PC-9 (cell line): ENCODE results near the gene GLCE. TPM values are rescaled to one million over a fixed set of nuclear protein-coding genes. Genes with fewer than 3 reads are reported as not detected.

Experiments
- Bru-seq: library from RNA; stranded (reverse); fragments of 400-500 nt; gene quantifications from one replicate; lab custom pipeline; 2021; lab: Mats Ljungman, UMichigan
- BruChase-seq, 2 experiments: library from RNA; stranded (reverse); fragments of 400-500 nt; gene quantifications; one replicate each; lab custom pipeline; 2021; lab: Mats Ljungman, UMichigan
- BruUV-seq: library from RNA; stranded (reverse); fragments of 400-500 nt; replicated peaks from 2 replicates; lab custom pipeline; 2021; lab: Mats Ljungman, UMichigan
- CTCF ChIA-PET: fragments of 300-600 bp; sonication (Branson Sonifier 250); formaldehyde crosslinking; loops from one replicate; lab custom pipeline; 2022; ENCODE audit warnings: antibody characterized with exemption; lab: Charles Lee
- POLR2A ChIA-PET: fragments of 300-600 bp; sonication (Branson Sonifier 250); formaldehyde crosslinking; loops from one replicate; lab custom pipeline; 2022; ENCODE audit warnings: antibody characterized with exemption; ENCODE audit not compliant: unreplicated experiment; lab: Charles Lee
- DNase-seq, 2 experiments: peaks; one replicate each; pipeline versions ENCODE4 v3.0.0 to v3.0.0-alpha.2; 2015 to 2022; ENCODE audit warnings: mixed read lengths in 1 of 2
- H2AFZ ChIP-seq: fragments of 200-600 bp; sonication (generic); 2 replicates; pipeline ENCODE4 v1.8.1; 2017; ENCODE audit warnings: antibody characterized with exemption
- H3F3A ChIP-seq: fragments of 200-600 bp; sonication (generic); 2 replicates; pipeline ENCODE4 v1.8.1; 2017; ENCODE audit warnings: antibody characterized with exemption, mild to moderate bottlenecking, low read depth; ENCODE audit not compliant: insufficient read depth
- H3K27ac ChIP-seq: fragments of 200-600 bp; sonication (generic); 2 replicates; pipeline ENCODE4 v1.6.1; 2016; ENCODE audit warnings: mixed run types
- H3K27me3 ChIP-seq: fragments of 200-600 bp; sonication (generic); 2 replicates; pipeline ENCODE4 v1.6.1; 2016; ENCODE audit warnings: low read depth, mixed run types; ENCODE audit not compliant: insufficient read depth
- H3K36me3 ChIP-seq: fragments of 200-600 bp; sonication (generic); 2 replicates; pipeline ENCODE4 v1.6.1; 2016; ENCODE audit warnings: low read depth, mixed run types
- H3K4me1 ChIP-seq: fragments of 200-600 bp; sonication (generic); replicated peaks from 2 replicates; pipeline ENCODE4 v1.6.1; 2016; ENCODE audit warnings: mixed run types; ENCODE audit not compliant: insufficient read depth
- H3K4me2 ChIP-seq: fragments of 200-600 bp; sonication (generic); 2 replicates; pipeline ENCODE4 v1.6.1; 2017; ENCODE audit warnings: mixed run types
- H3K4me3 ChIP-seq: fragments of 200-600 bp; sonication (generic); 2 replicates; pipeline ENCODE4 v1.6.1; 2016; ENCODE audit warnings: mixed run types
- H3K79me2 ChIP-seq: fragments of 200-600 bp; sonication (generic); 2 replicates; pipeline ENCODE4 v1.6.1; 2017; ENCODE audit warnings: low read depth, mixed run types
- H3K9me2 ChIP-seq: fragments of 200-600 bp; sonication (generic); 2 replicates; pipeline ENCODE4 v1.8.1; 2017; ENCODE audit warnings: mild to moderate bottlenecking; ENCODE audit not compliant: insufficient read depth
- H3K9me3 ChIP-seq: fragments of 200-600 bp; sonication (generic); 2 replicates; pipeline ENCODE4 v1.8.1; 2016; ENCODE audit warnings: low read depth; ENCODE audit not compliant: insufficient read depth
- H4K20me1 ChIP-seq: fragments of 200-600 bp; sonication (generic); 2 replicates; pipeline ENCODE4 v1.8.1; 2017; ENCODE audit not compliant: insufficient read depth
- CTCF ChIP-seq: fragments of 200-600 bp; sonication (generic); conservative IDR thresholded peaks from 2 replicates; pipeline ENCODE4 v1.6.1; 2017; ENCODE audit warnings: mixed run types, antibody characterized with exemption, mild to moderate bottlenecking, moderate library complexity
- EZH2 ChIP-seq: fragments of 200-600 bp; sonication (generic); IDR thresholded peaks from 2 replicates; pipeline ENCODE4 v1.8.0; 2017; ENCODE audit warnings: antibody characterized with exemption, low read depth
- intact Hi-C: fragments of 100-400 bp; cut with micrococcal nuclease; formaldehyde crosslinking; loops from one replicate; pipeline ENCODE4 v1.10.0; 2022; ENCODE audit not compliant: unreplicated experiment
- long read RNA-seq: library from polyadenylated mRNA; stranded (forward); transcript quantifications from one replicate; pipeline ENCODE4 v2.0.0, GENCODE V29; 2022
- total RNA-seq: library from RNA; stranded (reverse); gene quantifications from 2 replicates; pipeline ENCODE4 v1.2.3, GENCODE V29; 2021

The GLCE gene
- total RNA-seq (24.7 and 31.3 TPM in 2 replicates), Bru-seq, nascent RNA (percentile 73 among the genes with signal in this experiment), BruChase-seq, experiment 1, labeled RNA remaining after a 2-hour chase (percentile 74 among the genes with signal in this experiment), BruChase-seq, experiment 2, labeled RNA remaining after a 6-hour chase (percentile 71 among the genes with signal in this experiment)
- long read RNA-seq, full-length matches to known transcripts = 18 of 45 reads
- long read RNA-seq, partial matches to known transcripts = 1 of 45 reads
- long read RNA-seq, other reads (novel, unspliced or antisense) = 26 of 45 reads

- Histone ChIP-seq H3F3A (peaks cover 6% of the 10 kb centered on the region; the same call in 1 of the 2 replicates), H3K9me2 (no peaks in the 10 kb centered on the region; the same call in 1 of the 2 replicates), H3K36me3 (no peaks in the 10 kb centered on the region), H3K4me3 (peak within 1 kb of the TSS; percentile 88), H3K79me2 (peaks cover 45% of the 10 kb centered on the region), H3K27me3 (no peaks in the 10 kb centered on the region), H3K4me1 (peaks cover 20% of the 10 kb centered on the region), H3K4me2 (peak within 1 kb of the TSS; percentile 92), H2AFZ (peak within 1 kb of the TSS; percentile 95), H3K27ac (peak within 1 kb of the TSS; percentile 67), H3K9me3 (no peaks in the 10 kb centered on the region), H4K20me1 (peaks cover 7% of the 10 kb centered on the region; the same call in 1 of the 2 replicates)
- TF ChIP-seq CTCF (no peak), EZH2 (no peak)
- peak; percentile 94 to 98 for DNase-seq
- intact Hi-C loops = loop anchor here (1.0 to 5.0 kb wide), 5 partner anchors 67 to 250 kb away; no protein-coding TSS in a partner anchor
- POLR2A ChIA-PET = interaction anchor here (0.5 to 1.1 kb wide), 17 partner anchors 8 to 1756 kb away, joined by 3 to 10 read pairs (median 5); partner anchors contain the start of gene KIF23
- BruUV-seq = no TSS peak
- CTCF ChIA-PET = no interaction called here
Observed at GRCh38 chr15:69160141-69160993, at the start of gene GLCE. Gene GLCE, plus strand, starts transcription at chr15:69160635. Its CDS starts 95,172 bp downstream, at chr15:69255807.

GRCh38 chr15:69114331-69114928 lies 46.0 kb upstream of the GLCE start:
- DNase-seq = peak in 1 of 2 experiments; percentile 62
- ChIA-PET CTCF (no interaction called here), POLR2A (interaction anchor here (0.9 kb wide), 1 partner anchor 42 kb away, joined by 5 read pairs; no protein-coding TSS in a partner anchor)
- Histone ChIP-seq H3K9me2 (no peaks in the 10 kb centered on the region), H4K20me1 (no peaks in the 10 kb centered on the region), H3K4me1 (peaks cover 19% of the 10 kb centered on the region; the same call in 1 of the 2 replicates), H3K9me3 (no peaks in the 10 kb centered on the region), H2AFZ (no peak overlapping the region), H3K79me2 (no peaks in the 10 kb centered on the region), H3K4me2 (peak overlapping the region; percentile 24), H3K4me3 (no peak overlapping the region), H3K27me3 (no peaks in the 10 kb centered on the region), H3K27ac (no peak overlapping the region), H3K36me3 (no peaks in the 10 kb centered on the region), H3F3A (no peaks in the 10 kb centered on the region)
- no TSS peak for BruUV-seq
- TF ChIP-seq CTCF (no peak), EZH2 (no peak)
- intact Hi-C loops = no loop called here

- no peaks in the 10 kb centered on the region for H3K79me2 ChIP-seq
- H3K4me1 ChIP-seq = peaks cover 19% of the 10 kb centered on the region; the same call in 1 of the 2 replicates
- no TSS peak for BruUV-seq
- H3K27ac ChIP-seq = no peak overlapping the region
- POLR2A ChIA-PET = interaction anchor here (0.9 kb wide), 1 partner anchor 41 kb away, joined by 5 read pairs; no protein-coding TSS in a partner anchor
- TF ChIP-seq CTCF = no peak
- TF ChIP-seq EZH2 = no peak
- H3K9me2 ChIP-seq = no peaks in the 10 kb centered on the region
- no peak overlapping the region for H3K4me3 ChIP-seq
- H3K4me2 ChIP-seq = no peak overlapping the region
- H4K20me1 ChIP-seq = no peaks in the 10 kb centered on the region
- no peaks in the 10 kb centered on the region for H3F3A ChIP-seq
- CTCF ChIA-PET = no interaction called here
- H3K27me3 ChIP-seq = no peaks in the 10 kb centered on the region
- no peaks in the 10 kb centered on the region for H3K9me3 ChIP-seq
- no peak overlapping the region for H2AFZ ChIP-seq
- H3K36me3 ChIP-seq = no peaks in the 10 kb centered on the region
- intact Hi-C loops = no loop called here
- DNase-seq = no peak
Observed at GRCh38 chr15:69115031-69115430, 45.4 kb upstream of the GLCE start.
